ENCODE measurements around the gene ABCC1. TPM values are rescaled to one million over a fixed set of nuclear protein-coding genes. Genes with fewer than 3 reads are reported as not detected.
A peak's percentile ranks its signal among the peaks of the same experiment; 100 is the strongest.

The ABCC1 gene
- polyA plus RNA-seq, 3 donors = 1.4 to 23.6 (median 3.0) TPM

DNA sequence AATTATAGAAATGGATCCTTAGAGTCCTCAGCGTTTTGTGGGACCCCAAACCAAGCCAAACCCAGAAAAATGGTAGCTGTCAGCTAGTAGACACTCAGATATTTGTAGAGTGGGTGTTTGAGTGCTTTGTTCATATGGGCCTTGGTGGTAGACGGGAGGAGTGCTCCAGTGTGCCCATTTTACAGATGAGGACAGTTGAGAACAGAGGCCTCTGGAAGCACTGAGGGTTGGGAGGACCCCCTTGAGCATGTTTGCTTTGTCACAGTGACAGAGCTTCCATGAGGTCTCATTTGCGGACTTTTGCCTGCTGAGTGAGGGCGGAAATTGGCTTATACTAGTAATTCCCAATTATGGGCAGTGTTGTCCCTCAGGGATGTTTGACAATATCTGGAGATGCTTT is 162.2 kb downstream of the ABCC1 start:
- H3K9ac ChIP-seq (ENCODE audit: insufficient read depth, low read length, poor library complexity, severe bottlenecking) = no peak overlapping the region
- H3K4me2 ChIP-seq (replicated peaks; ENCODE audit: extremely low read depth, low read length, poor library complexity, severe bottlenecking) = no peak overlapping the region
- Mint-ChIP-seq H3K4me3 (no peak overlapping the region), H3K27ac (peak overlapping the region in 2 of 7 donors; percentile 26 to 50), H3K9me3 (peaks cover 4 to 10% (median 6%) of the 10 kb centered on the region in 7 donors), H3K4me1 (no peaks in the 10 kb centered on the region), H3K27me3 (ENCODE audit: low read depth in 3 of 3) (no peaks in the 10 kb centered on the region), H3K36me3 (peaks cover 85 to 96% of the 10 kb centered on the region in 2 donors)
- peaks cover 80 to 100% of the 10 kb centered on the region in 2 donors for H3K36me3 ChIP-seq (replicated peaks in 1 of 2; ENCODE audit: control insufficient read depth in 1 of 2, insufficient read depth in 2 of 2, low read length in 2 of 2)
- H3K27me3 ChIP-seq (ENCODE audit: control insufficient read depth in 2 of 2, insufficient read depth in 2 of 2, low read length in 2 of 2) = no peaks in the 10 kb centered on the region
- no peaks in the 10 kb centered on the region for H3K79me2 ChIP-seq (ENCODE audit: insufficient read depth, low read length)
- WGBS (ENCODE audit: insufficient coverage) = 94% methylated on average over 4 of the region's 4 CpGs
- intact Hi-C loops (cut with micrococcal nuclease) = loop anchor here in 1 of 2 donors (10.0 kb wide), 1 partner anchor 63 kb away; no protein-coding TSS in a partner anchor
- TF ChIP-seq, protein P1, sequence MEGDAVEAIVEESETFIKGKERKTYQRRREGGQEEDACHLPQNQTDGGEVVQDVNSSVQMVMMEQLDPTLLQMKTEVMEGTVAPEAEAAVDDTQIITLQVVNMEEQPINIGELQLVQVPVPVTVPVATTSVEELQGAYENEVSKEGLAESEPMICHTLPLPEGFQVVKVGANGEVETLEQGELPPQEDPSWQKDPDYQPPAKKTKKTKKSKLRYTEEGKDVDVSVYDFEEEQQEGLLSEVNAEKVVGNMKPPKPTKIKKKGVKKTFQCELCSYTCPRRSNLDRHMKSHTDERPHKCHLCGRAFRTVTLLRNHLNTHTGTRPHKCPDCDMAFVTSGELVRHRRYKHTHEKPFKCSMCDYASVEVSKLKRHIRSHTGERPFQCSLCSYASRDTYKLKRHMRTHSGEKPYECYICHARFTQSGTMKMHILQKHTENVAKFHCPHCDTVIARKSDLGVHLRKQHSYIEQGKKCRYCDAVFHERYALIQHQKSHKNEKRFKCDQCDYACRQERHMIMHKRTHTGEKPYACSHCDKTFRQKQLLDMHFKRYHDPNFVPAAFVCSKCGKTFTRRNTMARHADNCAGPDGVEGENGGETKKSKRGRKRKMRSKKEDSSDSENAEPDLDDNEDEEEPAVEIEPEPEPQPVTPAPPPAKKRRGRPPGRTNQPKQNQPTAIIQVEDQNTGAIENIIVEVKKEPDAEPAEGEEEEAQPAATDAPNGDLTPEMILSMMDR (IDR thresholded peaks at IDR 0.05) = no peak
- H4K20me1 ChIP-seq (ENCODE audit: insufficient read depth, low read length) = no peaks in the 10 kb centered on the region
- no peak for DNase-seq
- H2AFZ ChIP-seq (ENCODE audit: insufficient read depth, low read depth, low read length, poor library complexity, severe bottlenecking) = no peak overlapping the region
- no peak overlapping the region for H3K4me3 ChIP-seq (replicated peaks in 1 of 3; ENCODE audit: low read depth in 2 of 3, low read length in 3 of 3)
- peaks cover 2 to 3% of the 10 kb centered on the region in 2 donors for H3K9me3 ChIP-seq (replicated peaks in 1 of 2; ENCODE audit: control insufficient read depth in 1 of 2, insufficient read depth in 1 of 2, low read length in 2 of 2)
- no peaks in the 10 kb centered on the region for H3K4me1 ChIP-seq (ENCODE audit: control insufficient read depth in 1 of 2, insufficient read depth in 2 of 2, low read length in 2 of 2)
- H3K27ac ChIP-seq (ENCODE audit: low read depth in 1 of 2, low read length in 2 of 2) = no peak overlapping the region

DNA sequence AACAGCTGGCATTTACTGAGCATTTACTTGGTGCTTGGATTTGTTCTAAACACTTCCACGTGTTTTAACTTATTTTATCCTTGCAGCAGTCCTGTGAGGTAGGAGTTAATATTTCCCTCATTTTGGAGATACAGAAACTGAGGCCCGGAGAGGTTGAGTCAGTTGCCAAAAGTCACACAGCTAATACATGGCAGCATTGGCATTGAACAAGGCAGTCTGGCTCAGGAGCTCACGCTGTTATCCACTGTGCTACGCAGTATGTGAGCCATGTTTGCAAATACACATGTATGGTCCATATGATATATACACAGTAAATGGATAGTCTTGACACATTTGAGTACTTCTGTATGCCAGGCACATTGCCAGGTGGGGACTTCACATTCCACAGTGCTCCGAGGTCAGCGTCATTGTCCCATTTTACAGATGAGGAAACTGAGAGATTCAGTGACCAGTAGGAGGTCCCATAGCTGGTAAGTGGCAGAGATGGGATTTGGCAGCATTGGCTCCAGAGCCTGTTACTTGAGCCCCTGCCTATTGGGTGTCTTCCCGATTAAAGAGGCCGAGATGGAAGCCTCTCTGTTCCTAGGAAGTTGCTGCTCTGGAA is 163.1 kb downstream of the ABCC1 start:
- no peaks in the 10 kb centered on the region for H4K20me1 ChIP-seq (ENCODE audit: insufficient read depth, low read length)
- Mint-ChIP-seq H3K4me3 (no peak overlapping the region), H3K4me1 (no peaks in the 10 kb centered on the region), H3K27me3 (ENCODE audit: low read depth in 3 of 3) (peaks cover 0 to 1% (median 0%) of the 10 kb centered on the region in 3 donors), H3K36me3 (peaks cover 88 to 97% of the 10 kb centered on the region in 2 donors), H3K9me3 (peaks cover 9 to 19% (median 14%) of the 10 kb centered on the region in 7 donors), H3K27ac (no peak overlapping the region)
- no peak overlapping the region for H3K4me2 ChIP-seq (replicated peaks; ENCODE audit: extremely low read depth, low read length, poor library complexity, severe bottlenecking)
- H3K79me2 ChIP-seq (ENCODE audit: insufficient read depth, low read length) = no peaks in the 10 kb centered on the region
- TF ChIP-seq, protein P1 (IDR thresholded peaks at IDR 0.05) = no peak
- no peak overlapping the region for H3K9ac ChIP-seq (ENCODE audit: insufficient read depth, low read length, poor library complexity, severe bottlenecking)
- H3K27me3 ChIP-seq (ENCODE audit: control insufficient read depth in 2 of 2, insufficient read depth in 2 of 2, low read length in 2 of 2) = no peaks in the 10 kb centered on the region
- H2AFZ ChIP-seq (ENCODE audit: insufficient read depth, low read depth, low read length, poor library complexity, severe bottlenecking) = no peak overlapping the region
- no peak overlapping the region for H3K4me3 ChIP-seq (replicated peaks in 1 of 3; ENCODE audit: low read depth in 2 of 3, low read length in 3 of 3)
- peaks cover 11 to 12% of the 10 kb centered on the region in 2 donors for H3K9me3 ChIP-seq (replicated peaks in 1 of 2; ENCODE audit: control insufficient read depth in 1 of 2, insufficient read depth in 1 of 2, low read length in 2 of 2)
- intact Hi-C loops (cut with micrococcal nuclease) = loop anchor here in 1 of 2 donors (10.0 kb wide), 1 partner anchor 62 kb away; no protein-coding TSS in a partner anchor
- no peak overlapping the region for H3K27ac ChIP-seq (ENCODE audit: low read depth in 1 of 2, low read length in 2 of 2)
- DNase-seq = no peak
- H3K4me1 ChIP-seq (ENCODE audit: control insufficient read depth in 1 of 2, insufficient read depth in 2 of 2, low read length in 2 of 2) = no peaks in the 10 kb centered on the region
- peaks cover 82 to 100% of the 10 kb centered on the region in 2 donors for H3K36me3 ChIP-seq (replicated peaks in 1 of 2; ENCODE audit: control insufficient read depth in 1 of 2, insufficient read depth in 2 of 2, low read length in 2 of 2)
- 75% methylated on average over 5 of the region's 8 CpGs for WGBS (ENCODE audit: insufficient coverage)
